A549 (cell line): ENCODE data around the gene VIPR2. TPM values are rescaled to one million over a fixed set of nuclear protein-coding genes. Genes with fewer than 3 reads are reported as not detected.
"Not testable (repeated sequence)": the region's sequence is repeated elsewhere in the genome, so short reads cannot be mapped to it uniquely, and the experiment has no call there.

Source experiments
- ATAC-seq, 2 experiments: fragments of 200-7000 bp in 1 of 2; fragments of >200 bp in 1 of 2; cut with Nextera tagmentation in 1 of 2; cut with Tn5 transposase in 1 of 2; 3 replicates each; pipeline versions ENCODE4 v1.8.0 to v1.9.1; 2018 to 2020; ENCODE audit warnings: mild to moderate bottlenecking in 1 of 2, moderate library complexity in 1 of 2
- CTCF ChIA-PET: fragments of 300-600 bp; sonication (Branson Sonifier 250); formaldehyde crosslinking; extraction: SDS; loops from one replicate; lab custom pipeline; 2021; ENCODE audit warnings: antibody characterized with exemption, inconsistent platforms; lab: Yijun Ruan, JAX
- POLR2A ChIA-PET: fragments of 350-600 bp; formaldehyde crosslinking; extraction: SDS; loops from one replicate; lab custom pipeline; 2021; ENCODE audit warnings: antibody characterized with exemption, inconsistent platforms; lab: Yijun Ruan, JAX
- DNase-seq, 2 experiments: peaks; one replicate each; pipeline versions ENCODE4 v3.0.0 to v3.0.0-alpha.2; 2011 to 2016; ENCODE audit warnings: low read depth in 1 of 2, low spot score in 1 of 2
- FAIRE-seq: peaks from 2 replicates; lab custom pipeline; 2011; peaks lifted over from hg19 to GRCh38; lab: Jason Lieb, UNC
- H3K27ac ChIP-seq, 2 experiments: fragments of >200 bp; sonication (Bioruptor Twin); formaldehyde crosslinking; 3 replicates each; pipeline ENCODE4 v1.5.1; 2016 to 2017
- H3K4me1 ChIP-seq: fragments of >200 bp; sonication (Bioruptor Twin); formaldehyde crosslinking; 3 replicates; pipeline ENCODE4 v1.6.1; 2016
- H3K4me2 ChIP-seq: fragments of >200 bp; sonication (Bioruptor Twin); formaldehyde crosslinking; 3 replicates; pipeline ENCODE4 v1.6.1; 2016
- H3K4me3 ChIP-seq: fragments of >200 bp; sonication (Bioruptor Twin); formaldehyde crosslinking; 3 replicates; pipeline ENCODE4 v1.5.1; 2016
- H3K9me3 ChIP-seq: fragments of >200 bp; sonication (Bioruptor Twin); formaldehyde crosslinking; 3 replicates; pipeline ENCODE4 v1.6.1; 2016
- ATOH8 ChIP-seq: fragments of 250-450 bp; sonication (Bioruptor Pico); IDR thresholded peaks from 2 replicates; pipeline ENCODE4 v1.5.0; 2020; ENCODE audit warnings: low read depth, mild to moderate bottlenecking, moderate library complexity
- CBX2 ChIP-seq: fragments of 200-600 bp; sonication (generic); IDR thresholded peaks from 2 replicates; pipeline ENCODE4 v1.6.1; 2016; ENCODE audit warnings: low read depth, mild to moderate bottlenecking, borderline replicate concordance
- CBX8 ChIP-seq: fragments of 200-600 bp; sonication (generic); IDR thresholded peaks from 2 replicates; pipeline ENCODE4 v1.6.1; 2016
- CTCF ChIP-seq: fragments of >200 bp; sonication (Bioruptor Twin); formaldehyde crosslinking; IDR thresholded peaks from 3 replicates; pipeline ENCODE4 v1.5.1; 2016
- EHF ChIP-seq: fragments of 250-450 bp; sonication (Bioruptor Pico); IDR thresholded peaks from 2 replicates; pipeline ENCODE4 v1.5.0; 2020; ENCODE audit warnings: mild to moderate bottlenecking
- EP300 ChIP-seq, 2 experiments: fragments of >200 bp; sonication (Bioruptor Twin); formaldehyde crosslinking; IDR thresholded peaks; 2 replicates in 1 of 2; 3 replicates in 1 of 2; pipeline ENCODE4 v1.6.1; 2016 to 2017
- FOSB ChIP-seq: fragments of 250-450 bp; sonication (Bioruptor Pico); IDR thresholded peaks from 2 replicates; pipeline ENCODE4 v1.5.0; 2020; ENCODE audit warnings: mild to moderate bottlenecking, moderate library complexity
- FOSL2 ChIP-seq, 2 experiments: fragments of 450-650 bp in 1 of 2; fragments of >200 bp in 1 of 2; sonication (Bioruptor Twin) in 1 of 2; formaldehyde crosslinking; IDR thresholded peaks; 2 replicates each; pipeline versions ENCODE4 v1.5.0 to v1.6.1; 2016 to 2020; ENCODE audit warnings: mild to moderate bottlenecking in 1 of 2, moderate library complexity in 1 of 2
- HDAC2 ChIP-seq: fragments of 200-600 bp; sonication (generic); IDR thresholded peaks from 2 replicates; pipeline ENCODE4 v1.6.1; 2016
- HEYL ChIP-seq: fragments of 250-450 bp; sonication (Bioruptor Pico); IDR thresholded peaks from 2 replicates; pipeline ENCODE4 v1.8.0; 2021; ENCODE audit warnings: mild to moderate bottlenecking, moderate library complexity
- HOXB13 ChIP-seq: fragments of 250-450 bp; sonication (Bioruptor Pico); IDR thresholded peaks from 2 replicates; pipeline ENCODE4 v1.5.0; 2020; ENCODE audit warnings: low read depth, mild to moderate bottlenecking, moderate library complexity
- HOXB5 ChIP-seq: fragments of 250-450 bp; sonication (Bioruptor Pico); IDR thresholded peaks from 2 replicates; pipeline ENCODE4 v1.5.0; 2020; ENCODE audit warnings: mild to moderate bottlenecking, moderate library complexity
- KDM5A ChIP-seq: fragments of 200-600 bp; sonication (generic); IDR thresholded peaks from 2 replicates; pipeline ENCODE4 v1.6.1; 2016; ENCODE audit warnings: antibody characterized with exemption, mild to moderate bottlenecking
- PBX3 ChIP-seq: IDR thresholded peaks from 2 replicates; pipeline ENCODE4 v1.6.1; 2012
- RARB ChIP-seq: fragments of 250-450 bp; sonication (Bioruptor Pico); IDR thresholded peaks from 2 replicates; pipeline ENCODE4 v1.8.0; 2021; ENCODE audit warnings: mild to moderate bottlenecking, moderate library complexity
- REST ChIP-seq: fragments of 200-600 bp; sonication (generic); IDR thresholded peaks from 2 replicates; pipeline ENCODE4 v1.6.1; 2016; ENCODE audit warnings: antibody characterized with exemption, mild to moderate bottlenecking, moderate library complexity
- RFX5 ChIP-seq: fragments of 450-650 bp; IDR thresholded peaks from 2 replicates; pipeline ENCODE4 v1.7.1; 2014; ENCODE audit warnings: antibody characterized with exemption, mild to moderate bottlenecking, moderate library complexity
- RNF2 ChIP-seq: fragments of 200-600 bp; sonication (generic); IDR thresholded peaks from 2 replicates; pipeline ENCODE4 v1.6.1; 2016; ENCODE audit warnings: low read depth, mild to moderate bottlenecking, antibody characterized with exemption, moderate library complexity, borderline replicate concordance
- SMC3 ChIP-seq: fragments of >200 bp; sonication (Bioruptor Twin); formaldehyde crosslinking; IDR thresholded peaks from 3 replicates; pipeline ENCODE4 v1.6.1; 2018; ENCODE audit warnings: inconsistent platforms
- TFCP2L1 ChIP-seq: fragments of 250-450 bp; sonication (Bioruptor Pico); IDR thresholded peaks from 2 replicates; pipeline ENCODE4 v1.5.0; 2021; ENCODE audit warnings: mild to moderate bottlenecking
- ZNF302 ChIP-seq: fragments of 250-450 bp; sonication (Bioruptor Pico); IDR thresholded peaks from 2 replicates; pipeline ENCODE4 v1.9.0; 2021; ENCODE audit warnings: inconsistent platforms, mild to moderate bottlenecking, moderate library complexity
- ZSCAN20 ChIP-seq: fragments of 250-450 bp; sonication (Bioruptor Pico); IDR thresholded peaks from 2 replicates; pipeline ENCODE4 v1.8.0; 2022; ENCODE audit warnings: mild to moderate bottlenecking, moderate library complexity
- WGBS: methylation state at CpG from one replicate; pipeline ENCODE4 v1.1.6; 2017; ENCODE audit errors: missing lambda C conversion rate; 5-methylcytosine and 5-hydroxymethylcytosine counted together
- polyA plus RNA-seq, 4 experiments: library from polyadenylated mRNA; depleted of rRNA in 3 of 4; stranded (reverse); fragments of >200 nt; fragmentation: RNase III in 1 of 4; extraction: RNeasy Plus Mini Kit Qiagen cat#74134 plus additional on column Dnase treatment in 1 of 4; gene quantifications; 2 replicates in 3 of 4; 3 replicates in 1 of 4; pipeline ENCODE4 v1.2.3, GENCODE V29; 2011 to 2017

Gene VIPR2
- polyA plus RNA-seq, 2 of the 4 experiments (the other 2 are of a cell fraction) = not detected

GRCh38 chr7:159165352-159165751, 20.7 kb upstream of the VIPR2 start:
- Histone ChIP-seq H3K4me3 (no peak overlapping the region), H3K27ac (no peak overlapping the region), H3K9me3 (0 out of 3 replicates have a peak, but pooled peaks cover 8% of the 10 kb centered on the region), H3K4me2 (no peak overlapping the region), H3K4me1 (no peaks in the 10 kb centered on the region)
- POLR2A ChIA-PET = no interaction called here
- ATAC-seq = no peak
- 37% methylated on average over 6 of the region's 6 CpGs for WGBS
- FAIRE-seq = no peak
- TF ChIP-seq HOXB13 (CRISPR knock-in tag) = no peak
- TF ChIP-seq ZNF302 (CRISPR knock-in tag) = no peak
- no peak for TF ChIP-seq REST
- no peak for TF ChIP-seq TFCP2L1 (CRISPR knock-in tag)
- no peak for TF ChIP-seq SMC3
- TF ChIP-seq HOXB5 (CRISPR knock-in tag) = no peak
- no peak for TF ChIP-seq CTCF
- CTCF ChIA-PET = no interaction called here
- no peak for DNase-seq

GRCh38 chr7:159163703-159164301, 19.1 kb upstream of the VIPR2 start:
- 13% methylated on average over 3 of the region's 11 CpGs for WGBS
- H3K4me3 ChIP-seq, H3K27ac ChIP-seq, FAIRE-seq, POLR2A ChIA-PET, ATAC-seq, H3K4me1 ChIP-seq, H3K4me2 ChIP-seq, DNase-seq, H3K9me3 ChIP-seq, CTCF ChIA-PET: not testable (repeated sequence)

GRCh38 chr7:159162050-159162626, 17.5 kb upstream of the VIPR2 start:
- FAIRE-seq, H3K4me1 ChIP-seq, DNase-seq, POLR2A ChIA-PET, H3K27ac ChIP-seq, H3K4me3 ChIP-seq, H3K9me3 ChIP-seq, H3K4me2 ChIP-seq, ATAC-seq: not testable (repeated sequence)
- WGBS = 89% methylated on average over 21 of the region's 21 CpGs
- CTCF ChIA-PET = interaction anchor here (0.7 kb wide), 1 partner anchor 1460 kb away, joined by 3 read pairs; no protein-coding TSS in a partner anchor

GRCh38 chr7:159160450-159160849, 15.8 kb upstream of the VIPR2 start:
- 84% methylated on average over 7 of the region's 7 CpGs for WGBS
- no peak for FAIRE-seq
- ChIA-PET POLR2A (no interaction called here), CTCF (no interaction called here)
- no peak for TF ChIP-seq HEYL (CRISPR knock-in tag)
- no peak for TF ChIP-seq CBX8
- TF ChIP-seq EP300 (IDR thresholded peaks at IDR 0.05) = no peak
- TF ChIP-seq ZSCAN20 = no peak
- TF ChIP-seq PBX3 = no peak
- TF ChIP-seq ATOH8 = no peak
- no peak for TF ChIP-seq RNF2
- TF ChIP-seq RARB (CRISPR knock-in tag) = no peak
- no peak for TF ChIP-seq HOXB5 (CRISPR knock-in tag)
- no peak for TF ChIP-seq HDAC2
- TF ChIP-seq RFX5 = no peak
- TF ChIP-seq KDM5A = no peak
- no peak for TF ChIP-seq FOSB (CRISPR knock-in tag)
- TF ChIP-seq FOSL2 (IDR thresholded peaks at IDR 0.05) = no peak
- TF ChIP-seq FOSL2 (CRISPR knock-in tag; IDR thresholded peaks at IDR 0.05) = no peak
- TF ChIP-seq EHF (CRISPR knock-in tag) = no peak
- TF ChIP-seq CBX2 = no peak
- H3K4me1 ChIP-seq = no peaks in the 10 kb centered on the region
- no peak for ATAC-seq
- 0 out of 3 replicates have a peak, but pooled peaks cover 4% of the 10 kb centered on the region for H3K9me3 ChIP-seq
- H3K4me3 ChIP-seq = no peak overlapping the region
- no peak overlapping the region for H3K4me2 ChIP-seq
- no peak overlapping the region for H3K27ac ChIP-seq
- no peak for DNase-seq
